Globus pallidus (tissue), 1 donor: ENCODE results near the gene ALK.

Source experiments
- DNase-seq: peaks from one replicate; pipeline ENCODE4 v3.0.0-alpha.2; 2015; ENCODE audit warnings: low spot score

Gene ALK

GRCh38 chr2:29527947-29528346 is 393.4 kb downstream of the ALK start:
- no peak for DNase-seq

GRCh38 chr2:29526587-29527586 is 394.5 kb downstream of the ALK start:
- no peak for DNase-seq

- DNase-seq = no peak
These were observed 395.5 kb downstream of the ALK start for GRCh38 chr2:29525921-29526320.

GRCh38 chr2:29524652-29525051 is 396.7 kb downstream of the ALK start:
- no peak for DNase-seq

- DNase-seq = no peak
These were observed 398.3 kb downstream of the ALK start for GRCh38 chr2:29522951-29523669.

GRCh38 chr2:29520001-29520400 is 401.4 kb downstream of the ALK start:
- DNase-seq = no peak

GRCh38 chr2:29519338-29519925 is 402.0 kb downstream of the ALK start:
- no peak for DNase-seq

- DNase-seq = no peak
These were observed 402.6 kb downstream of the ALK start for GRCh38 chr2:29518646-29519337.

GRCh38 chr2:29518010-29518409 is 403.4 kb downstream of the ALK start:
- DNase-seq = no peak

GRCh38 chr2:29517413-29517812 is 404.0 kb downstream of the ALK start:
- DNase-seq = no peak

- no peak for DNase-seq
These were observed 404.6 kb downstream of the ALK start for GRCh38 chr2:29516767-29517166.

- DNase-seq = no peak
These were observed 411.5 kb downstream of the ALK start for GRCh38 chr2:29509878-29510277.

- DNase-seq = no peak
These were observed 412.0 kb downstream of the ALK start for GRCh38 chr2:29509397-29509796.

GRCh38 chr2:29504746-29505145 is 416.6 kb downstream of the ALK start:
- no peak for DNase-seq

GRCh38 chr2:29502460-29502911 is 418.9 kb downstream of the ALK start:
- no peak for DNase-seq

GRCh38 chr2:29497375-29497774 is 424.0 kb downstream of the ALK start:
- DNase-seq = no peak

- no peak for DNase-seq
These were observed 425.2 kb downstream of the ALK start for GRCh38 chr2:29496198-29496597.

GRCh38 chr2:29495536-29496060 is 425.8 kb downstream of the ALK start:
- DNase-seq = no peak

- DNase-seq = no peak
These were observed 426.3 kb downstream of the ALK start for GRCh38 chr2:29495068-29495467.

GRCh38 chr2:29492701-29493100 is 428.7 kb downstream of the ALK start:
- no peak for DNase-seq

GRCh38 chr2:29490045-29490444 is 431.3 kb downstream of the ALK start:
- DNase-seq = no peak

GRCh38 chr2:29489568-29489967 is 431.8 kb downstream of the ALK start:
- DNase-seq = no peak
